Measurements from ENCODE around the gene EIF2S1. TPM values are rescaled to one million over a fixed set of nuclear protein-coding genes. Genes with fewer than 3 reads are reported as not detected.
A peak's percentile ranks its signal among the peaks of the same experiment; 100 is the strongest.

EIF2S1 gene
- total RNA-seq, 1 experiment from 2014 or later, result 116 TPM

DNA sequence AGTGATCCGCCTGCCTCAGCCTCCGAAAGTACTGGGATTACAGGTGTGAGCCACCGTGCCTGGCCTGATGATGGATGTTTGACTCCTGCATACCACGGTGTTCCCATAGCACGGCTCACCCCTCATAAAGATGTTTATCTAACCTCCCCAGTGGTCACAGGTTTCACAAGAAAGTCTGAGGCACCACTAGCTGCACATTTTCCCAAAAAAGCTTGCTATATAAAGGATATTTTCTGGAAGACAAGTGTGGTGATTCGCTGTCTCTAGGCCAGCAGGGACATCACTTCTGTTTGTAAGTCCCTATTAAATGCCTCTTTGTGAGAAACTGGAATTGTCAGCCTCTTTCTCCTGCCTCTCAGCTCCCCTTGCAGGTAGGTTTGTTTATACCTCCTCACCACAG is 33.6 kb downstream of the EIF2S1 start:
- DNase-seq (ENCODE audit: low read depth, low spot score), result no peak
- CTCF ChIA-PET, result no interaction called here
- Histone ChIP-seq H3K27ac (ENCODE audit: low read length) (no peak overlapping the region), H3K27me3 (ENCODE audit: control insufficient read depth, insufficient read depth, low read length) (no peaks in the 10 kb centered on the region), H3K36me3 (ENCODE audit: control insufficient read depth, insufficient read depth, low read length) (no peaks in the 10 kb centered on the region), H3K4me1 (ENCODE audit: control insufficient read depth, insufficient read depth, low read length) (no peaks in the 10 kb centered on the region), H3K4me3 (ENCODE audit: low read depth in 2 of 2, low read length in 2 of 2) (no peak overlapping the region), H3K9me3 (ENCODE audit: control insufficient read depth, insufficient read depth, low read depth, low read length) (no peaks in the 10 kb centered on the region)
- intact Hi-C loops (cut with micrococcal nuclease; ENCODE audit: unreplicated experiment), result no loop called here
- no TSS peak for BruUV-seq (replicated peaks)
- POLR2A ChIA-PET, result no interaction called here
- ATAC-seq, result no peak
- in situ Hi-C loops (cut with HindIII; ENCODE audit: low pct_unique_long_range_greater_than_20kb, low sequenced_read_pairs), result no loop called here
- TF ChIP-seq SIN3A (IDR thresholded peaks at IDR 0.05; ENCODE audit: borderline replicate concordance, insufficient read depth, low read depth, low read length) (no peak), TCF7L2 (IDR thresholded peaks at IDR 0.05; ENCODE audit: low read depth, low read length) (no peak), POLR2AphosphoS5 (IDR thresholded peaks at IDR 0.05; ENCODE audit: low read depth, low read length) (no peak)
- TF ChIP-seq, protein P1, sequence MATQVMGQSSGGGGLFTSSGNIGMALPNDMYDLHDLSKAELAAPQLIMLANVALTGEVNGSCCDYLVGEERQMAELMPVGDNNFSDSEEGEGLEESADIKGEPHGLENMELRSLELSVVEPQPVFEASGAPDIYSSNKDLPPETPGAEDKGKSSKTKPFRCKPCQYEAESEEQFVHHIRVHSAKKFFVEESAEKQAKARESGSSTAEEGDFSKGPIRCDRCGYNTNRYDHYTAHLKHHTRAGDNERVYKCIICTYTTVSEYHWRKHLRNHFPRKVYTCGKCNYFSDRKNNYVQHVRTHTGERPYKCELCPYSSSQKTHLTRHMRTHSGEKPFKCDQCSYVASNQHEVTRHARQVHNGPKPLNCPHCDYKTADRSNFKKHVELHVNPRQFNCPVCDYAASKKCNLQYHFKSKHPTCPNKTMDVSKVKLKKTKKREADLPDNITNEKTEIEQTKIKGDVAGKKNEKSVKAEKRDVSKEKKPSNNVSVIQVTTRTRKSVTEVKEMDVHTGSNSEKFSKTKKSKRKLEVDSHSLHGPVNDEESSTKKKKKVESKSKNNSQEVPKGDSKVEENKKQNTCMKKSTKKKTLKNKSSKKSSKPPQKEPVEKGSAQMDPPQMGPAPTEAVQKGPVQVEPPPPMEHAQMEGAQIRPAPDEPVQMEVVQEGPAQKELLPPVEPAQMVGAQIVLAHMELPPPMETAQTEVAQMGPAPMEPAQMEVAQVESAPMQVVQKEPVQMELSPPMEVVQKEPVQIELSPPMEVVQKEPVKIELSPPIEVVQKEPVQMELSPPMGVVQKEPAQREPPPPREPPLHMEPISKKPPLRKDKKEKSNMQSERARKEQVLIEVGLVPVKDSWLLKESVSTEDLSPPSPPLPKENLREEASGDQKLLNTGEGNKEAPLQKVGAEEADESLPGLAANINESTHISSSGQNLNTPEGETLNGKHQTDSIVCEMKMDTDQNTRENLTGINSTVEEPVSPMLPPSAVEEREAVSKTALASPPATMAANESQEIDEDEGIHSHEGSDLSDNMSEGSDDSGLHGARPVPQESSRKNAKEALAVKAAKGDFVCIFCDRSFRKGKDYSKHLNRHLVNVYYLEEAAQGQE (IDR thresholded peaks at IDR 0.05; ENCODE audit: insufficient read depth in 1 of 2, low read depth in 2 of 2, low read length in 1 of 2), result no peak
- TF ChIP-seq, protein P2, sequence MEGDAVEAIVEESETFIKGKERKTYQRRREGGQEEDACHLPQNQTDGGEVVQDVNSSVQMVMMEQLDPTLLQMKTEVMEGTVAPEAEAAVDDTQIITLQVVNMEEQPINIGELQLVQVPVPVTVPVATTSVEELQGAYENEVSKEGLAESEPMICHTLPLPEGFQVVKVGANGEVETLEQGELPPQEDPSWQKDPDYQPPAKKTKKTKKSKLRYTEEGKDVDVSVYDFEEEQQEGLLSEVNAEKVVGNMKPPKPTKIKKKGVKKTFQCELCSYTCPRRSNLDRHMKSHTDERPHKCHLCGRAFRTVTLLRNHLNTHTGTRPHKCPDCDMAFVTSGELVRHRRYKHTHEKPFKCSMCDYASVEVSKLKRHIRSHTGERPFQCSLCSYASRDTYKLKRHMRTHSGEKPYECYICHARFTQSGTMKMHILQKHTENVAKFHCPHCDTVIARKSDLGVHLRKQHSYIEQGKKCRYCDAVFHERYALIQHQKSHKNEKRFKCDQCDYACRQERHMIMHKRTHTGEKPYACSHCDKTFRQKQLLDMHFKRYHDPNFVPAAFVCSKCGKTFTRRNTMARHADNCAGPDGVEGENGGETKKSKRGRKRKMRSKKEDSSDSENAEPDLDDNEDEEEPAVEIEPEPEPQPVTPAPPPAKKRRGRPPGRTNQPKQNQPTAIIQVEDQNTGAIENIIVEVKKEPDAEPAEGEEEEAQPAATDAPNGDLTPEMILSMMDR (IDR thresholded peaks at IDR 0.05), result no peak

DNA sequence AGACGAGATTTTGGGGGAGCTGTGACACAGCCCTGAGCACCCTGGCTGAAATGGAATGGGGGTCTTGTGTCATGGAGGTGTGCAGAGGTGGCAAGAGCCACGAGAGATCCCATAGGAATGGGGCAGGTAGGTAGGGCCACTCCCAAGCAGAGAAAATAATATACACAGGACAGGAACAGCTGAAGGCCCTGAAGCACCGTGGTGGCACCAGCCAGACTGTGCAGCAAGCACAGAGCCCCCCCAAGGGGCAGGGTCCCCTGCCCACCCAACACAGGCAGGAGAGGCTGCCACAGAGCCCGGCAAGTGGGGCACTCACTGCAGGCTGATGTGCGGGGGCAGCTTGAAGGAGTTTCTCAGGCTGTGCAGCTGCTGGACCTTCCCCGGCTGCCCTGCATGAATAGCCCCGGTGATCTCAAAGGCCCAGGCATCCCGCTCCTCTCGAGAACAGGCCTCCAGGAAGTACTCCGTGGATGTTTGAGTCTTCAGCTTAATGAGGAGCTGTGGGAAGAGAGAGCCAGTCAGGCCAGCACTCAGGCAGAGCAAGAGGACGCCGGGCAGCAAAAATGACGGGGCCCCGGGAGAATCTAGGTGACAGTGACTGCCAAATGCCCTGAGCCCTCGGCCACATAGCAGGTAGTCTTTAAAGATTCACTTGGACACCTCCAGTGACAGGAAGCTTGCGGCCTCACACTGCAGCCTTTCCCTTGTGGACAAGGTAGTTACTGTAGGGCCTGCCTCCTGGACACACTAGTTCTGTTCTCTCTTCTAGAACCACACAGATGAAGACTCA is 35.2 kb downstream of the EIF2S1 start:
- DNase-seq (ENCODE audit: low read depth, low spot score) (no peak), ATAC-seq (0 out of 2 replicates have a peak, but pooled peaks have one; percentile 47)
- ChIA-PET CTCF (no interaction called here), POLR2A (no interaction called here)
- Histone ChIP-seq H3K4me1 (ENCODE audit: control insufficient read depth, insufficient read depth, low read length) (no peaks in the 10 kb centered on the region), H3K27me3 (ENCODE audit: control insufficient read depth, insufficient read depth, low read length) (no peaks in the 10 kb centered on the region), H3K9me3 (ENCODE audit: control insufficient read depth, insufficient read depth, low read depth, low read length) (no peaks in the 10 kb centered on the region), H3K4me3 (ENCODE audit: low read depth in 2 of 2, low read length in 2 of 2) (no peak overlapping the region), H3K36me3 (ENCODE audit: control insufficient read depth, insufficient read depth, low read length) (no peaks in the 10 kb centered on the region), H3K27ac (ENCODE audit: low read length) (no peak overlapping the region)
- intact Hi-C loops (cut with micrococcal nuclease; ENCODE audit: unreplicated experiment), result no loop called here
- BruUV-seq (replicated peaks), result no TSS peak
- in situ Hi-C loops (cut with HindIII; ENCODE audit: low pct_unique_long_range_greater_than_20kb, low sequenced_read_pairs), result no loop called here
- TF ChIP-seq, protein P1 (IDR thresholded peaks at IDR 0.05; ENCODE audit: insufficient read depth in 1 of 2, low read depth in 2 of 2, low read length in 1 of 2), result no peak
- TF ChIP-seq SIN3A (IDR thresholded peaks at IDR 0.05; ENCODE audit: borderline replicate concordance, insufficient read depth, low read depth, low read length), result no peak
- TF ChIP-seq POLR2AphosphoS5 (IDR thresholded peaks at IDR 0.05; ENCODE audit: low read depth, low read length), result no peak
- TF ChIP-seq, protein P2 (IDR thresholded peaks at IDR 0.05), result no peak
- no peak for TF ChIP-seq TCF7L2 (IDR thresholded peaks at IDR 0.05; ENCODE audit: low read depth, low read length)

All from Panc1 (cell line).